Glutamatergic neuron (in vitro differentiated cells): ENCODE data around the gene SLC52A3. TPM values are rescaled to one million over a fixed set of nuclear protein-coding genes. Genes with fewer than 3 reads are reported as not detected.

ENCODE experiments used
- DNase-seq: peaks from one replicate; pipeline ENCODE4 v3.0.0; 2022
- H3K27ac Mint-ChIP-seq: one replicate; pipeline ENCODE4 v1.8.0; 2020; ENCODE audit warnings: mild to moderate bottlenecking, mixed read lengths, inconsistent platforms; ENCODE audit not compliant: unreplicated experiment
- H3K27me3 Mint-ChIP-seq: one replicate; pipeline ENCODE4 v1.8.0; 2020; ENCODE audit warnings: mild to moderate bottlenecking, moderate library complexity, mixed read lengths, inconsistent platforms; ENCODE audit not compliant: unreplicated experiment
- H3K36me3 Mint-ChIP-seq: one replicate; pipeline ENCODE4 v1.8.0; 2020; ENCODE audit warnings: mild to moderate bottlenecking, mixed read lengths, inconsistent platforms; ENCODE audit not compliant: unreplicated experiment
- H3K4me1 Mint-ChIP-seq: one replicate; pipeline ENCODE4 v1.8.0; 2020; ENCODE audit warnings: mild to moderate bottlenecking, low read depth, mixed read lengths, inconsistent platforms; ENCODE audit not compliant: unreplicated experiment
- H3K4me3 Mint-ChIP-seq: one replicate; pipeline ENCODE4 v1.8.0; 2020; ENCODE audit warnings: mild to moderate bottlenecking, mixed read lengths, inconsistent platforms; ENCODE audit not compliant: unreplicated experiment
- H3K9me3 Mint-ChIP-seq: one replicate; pipeline ENCODE4 v1.8.0; 2020; ENCODE audit warnings: mild to moderate bottlenecking, moderate library complexity, mixed read lengths, inconsistent platforms; ENCODE audit not compliant: unreplicated experiment
- total RNA-seq: library from RNA; stranded (reverse); fragmentation: NEBNext Ultra II Directional; extraction: Animal tissue kit (Norgen Biotek cat#: 25700); gene quantifications from one replicate; pipeline ENCODE4 v1.2.1, GENCODE V29; 2021; ENCODE audit not compliant: unreplicated experiment
- TF ChIP-seq, protein P1 (sequence below): fragments of 200-600 bp; sonication (generic); IDR thresholded peaks from one replicate; pipeline ENCODE4 v1.5.0; 2021; ENCODE audit not compliant: partially characterized antibody, unreplicated experiment

The SLC52A3 gene
- total RNA-seq, 1 donor from 2014 or later: not detected

DNA sequence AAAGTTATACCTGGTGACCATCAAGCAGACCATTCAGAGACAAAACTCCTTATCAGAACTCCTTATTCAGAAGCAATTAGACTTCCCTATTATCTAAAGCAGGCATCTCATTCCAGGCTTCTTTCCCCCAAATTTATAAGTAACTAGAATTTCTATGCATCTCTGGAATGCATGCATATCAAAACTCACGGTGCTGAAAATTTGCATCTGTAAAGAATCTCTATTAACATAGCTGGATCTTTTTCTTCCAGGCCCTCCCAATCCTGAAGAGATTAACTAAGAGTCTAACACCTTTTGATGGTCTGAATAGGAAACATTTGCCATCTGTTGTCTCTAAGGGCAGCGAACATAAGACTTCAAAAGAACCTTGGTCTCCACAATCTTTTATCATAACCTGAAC is 22.8 kb upstream of the SLC52A3 start:
- TF ChIP-seq, protein P1, sequence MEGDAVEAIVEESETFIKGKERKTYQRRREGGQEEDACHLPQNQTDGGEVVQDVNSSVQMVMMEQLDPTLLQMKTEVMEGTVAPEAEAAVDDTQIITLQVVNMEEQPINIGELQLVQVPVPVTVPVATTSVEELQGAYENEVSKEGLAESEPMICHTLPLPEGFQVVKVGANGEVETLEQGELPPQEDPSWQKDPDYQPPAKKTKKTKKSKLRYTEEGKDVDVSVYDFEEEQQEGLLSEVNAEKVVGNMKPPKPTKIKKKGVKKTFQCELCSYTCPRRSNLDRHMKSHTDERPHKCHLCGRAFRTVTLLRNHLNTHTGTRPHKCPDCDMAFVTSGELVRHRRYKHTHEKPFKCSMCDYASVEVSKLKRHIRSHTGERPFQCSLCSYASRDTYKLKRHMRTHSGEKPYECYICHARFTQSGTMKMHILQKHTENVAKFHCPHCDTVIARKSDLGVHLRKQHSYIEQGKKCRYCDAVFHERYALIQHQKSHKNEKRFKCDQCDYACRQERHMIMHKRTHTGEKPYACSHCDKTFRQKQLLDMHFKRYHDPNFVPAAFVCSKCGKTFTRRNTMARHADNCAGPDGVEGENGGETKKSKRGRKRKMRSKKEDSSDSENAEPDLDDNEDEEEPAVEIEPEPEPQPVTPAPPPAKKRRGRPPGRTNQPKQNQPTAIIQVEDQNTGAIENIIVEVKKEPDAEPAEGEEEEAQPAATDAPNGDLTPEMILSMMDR: no peak
- no peak overlapping the region for H3K27ac Mint-ChIP-seq
- H3K36me3 Mint-ChIP-seq: peaks cover 26% of the 10 kb centered on the region
- no peak overlapping the region for H3K4me3 Mint-ChIP-seq
- peaks cover under 1% of the 10 kb centered on the region for H3K27me3 Mint-ChIP-seq
- H3K4me1 Mint-ChIP-seq: no peaks in the 10 kb centered on the region
- DNase-seq: no peak
- peaks cover 9% of the 10 kb centered on the region for H3K9me3 Mint-ChIP-seq

DNA sequence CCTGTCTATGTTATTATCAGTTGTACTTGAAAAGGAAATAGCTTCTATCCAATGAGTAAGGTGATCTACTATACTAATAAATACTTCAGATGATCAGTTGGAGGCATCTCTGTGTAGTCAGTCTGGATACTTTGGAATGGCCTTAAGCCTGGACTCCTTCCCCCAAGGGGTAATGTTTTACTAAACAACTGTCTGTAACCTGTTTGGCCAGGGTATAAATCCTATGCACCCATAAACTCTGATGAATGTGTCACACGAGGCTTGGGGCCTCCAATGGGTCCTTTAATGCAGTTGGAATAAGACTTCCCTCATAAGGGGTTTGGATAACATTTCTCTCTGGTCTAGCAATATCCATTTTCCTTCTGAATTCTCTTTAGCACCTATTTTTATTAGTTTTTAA is 19.5 kb upstream of the SLC52A3 start:
- Mint-ChIP-seq H3K9me3 (peaks cover 6% of the 10 kb centered on the region), H3K36me3 (peaks cover 38% of the 10 kb centered on the region), H3K4me3 (no peak overlapping the region), H3K27me3 (peaks cover 1% of the 10 kb centered on the region), H3K4me1 (no peaks in the 10 kb centered on the region), H3K27ac (no peak overlapping the region)
- TF ChIP-seq, protein P1: no peak
- DNase-seq: no peak

- Mint-ChIP-seq H3K36me3 (peaks cover 14% of the 10 kb centered on the region), H3K4me3 (no peak overlapping the region), H3K9me3 (no peaks in the 10 kb centered on the region), H3K27ac (no peak overlapping the region), H3K27me3 (no peaks in the 10 kb centered on the region), H3K4me1 (no peaks in the 10 kb centered on the region)
- TF ChIP-seq, protein P1: no peak
- no peak for DNase-seq
Observed at GRCh38 chr20:779771-780170, 11.5 kb upstream of the SLC52A3 start.

GRCh38 chr20:776165-776564 is 7.9 kb upstream of the SLC52A3 start:
- H3K36me3 Mint-ChIP-seq: no peaks in the 10 kb centered on the region
- H3K4me1 Mint-ChIP-seq: peaks cover 11% of the 10 kb centered on the region
- H3K27me3 Mint-ChIP-seq: peaks cover 5% of the 10 kb centered on the region
- TF ChIP-seq, protein P1: no peak
- H3K9me3 Mint-ChIP-seq: peaks cover 5% of the 10 kb centered on the region
- H3K27ac Mint-ChIP-seq: no peak overlapping the region
- no peak for DNase-seq
- no peak overlapping the region for H3K4me3 Mint-ChIP-seq

- H3K4me1 Mint-ChIP-seq: peaks cover 11% of the 10 kb centered on the region
- no peak overlapping the region for H3K4me3 Mint-ChIP-seq
- H3K36me3 Mint-ChIP-seq: no peaks in the 10 kb centered on the region
- peaks cover 5% of the 10 kb centered on the region for H3K27me3 Mint-ChIP-seq
- H3K27ac Mint-ChIP-seq: no peak overlapping the region
- DNase-seq: no peak
- TF ChIP-seq, protein P1: no peak
- peaks cover 5% of the 10 kb centered on the region for H3K9me3 Mint-ChIP-seq
Observed at GRCh38 chr20:775679-776135, 7.4 kb upstream of the SLC52A3 start.
